Type B pancreatic cell (in vitro differentiated cells): ENCODE results near the gene UBE3B. TPM values are rescaled to one million over a fixed set of nuclear protein-coding genes. Genes with fewer than 3 reads are reported as not detected.

Experiments
- DNase-seq: peaks from one replicate; pipeline ENCODE4 v3.0.0; 2021; ENCODE audit warnings: mixed read lengths; ENCODE audit not compliant: unreplicated experiment; ENCODE audit errors: extremely low spot score
- H3K27ac Mint-ChIP-seq: 2 replicates; pipeline ENCODE4 v1.8.0; 2021; ENCODE audit warnings: mild to moderate bottlenecking, mixed read lengths
- H3K27me3 Mint-ChIP-seq: 2 replicates; pipeline ENCODE4 v1.8.0; 2021; ENCODE audit warnings: mixed read lengths
- H3K36me3 Mint-ChIP-seq: 2 replicates; pipeline ENCODE4 v1.8.0; 2021; ENCODE audit warnings: mixed read lengths
- H3K4me1 Mint-ChIP-seq: one replicate; pipeline ENCODE4 v1.8.0; 2021; ENCODE audit warnings: mixed read lengths; ENCODE audit not compliant: unreplicated experiment
- H3K4me3 Mint-ChIP-seq: 2 replicates; pipeline ENCODE4 v1.8.0; 2021; ENCODE audit warnings: mild to moderate bottlenecking, mixed read lengths
- H3K9me3 Mint-ChIP-seq: 2 replicates; pipeline ENCODE4 v1.8.0; 2021; ENCODE audit warnings: mixed read lengths
- CTCF ChIP-seq: fragments of 200-600 bp; sonication (generic); conservative IDR thresholded peaks from 2 replicates; pipeline ENCODE4 v1.5.0; 2021; ENCODE audit warnings: antibody characterized with exemption, mild to moderate bottlenecking
- total RNA-seq: library from RNA; stranded (reverse); gene quantifications from 2 replicates; pipeline ENCODE4 v1.2.1, GENCODE V29; 2021; ENCODE audit warnings: low replicate concordance

Gene UBE3B
- total RNA-seq, 1 donor from 2014 or later, result 41.3 TPM

DNA sequence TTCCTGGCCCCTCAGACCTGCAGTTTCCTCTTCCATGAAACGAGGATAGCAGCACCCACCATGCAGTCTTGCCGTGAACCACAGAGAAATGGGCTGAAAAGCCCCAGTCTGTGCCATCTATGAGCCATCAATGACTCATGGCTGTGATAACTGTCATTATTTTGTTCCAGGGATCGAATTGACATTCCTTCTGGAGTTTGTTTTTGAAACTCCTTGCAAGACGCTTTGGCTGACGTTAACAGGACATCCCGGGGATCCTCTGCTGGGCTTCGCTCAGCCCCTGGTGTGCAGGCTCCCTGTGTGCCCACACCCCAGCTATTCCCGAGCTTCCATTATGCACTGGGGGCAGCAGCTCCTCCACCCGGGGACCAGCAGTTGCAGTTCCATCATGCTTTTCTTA, 62.1 kb downstream of the UBE3B start:
- no peaks in the 10 kb centered on the region for H3K9me3 Mint-ChIP-seq
- no peak overlapping the region for H3K27ac Mint-ChIP-seq
- no peak for TF ChIP-seq CTCF
- H3K36me3 Mint-ChIP-seq, result peaks cover 8% of the 10 kb centered on the region
- H3K4me3 Mint-ChIP-seq, result no peak overlapping the region
- H3K4me1 Mint-ChIP-seq, result peaks cover 4% of the 10 kb centered on the region
- H3K27me3 Mint-ChIP-seq, result no peaks in the 10 kb centered on the region
- DNase-seq, result no peak

DNA sequence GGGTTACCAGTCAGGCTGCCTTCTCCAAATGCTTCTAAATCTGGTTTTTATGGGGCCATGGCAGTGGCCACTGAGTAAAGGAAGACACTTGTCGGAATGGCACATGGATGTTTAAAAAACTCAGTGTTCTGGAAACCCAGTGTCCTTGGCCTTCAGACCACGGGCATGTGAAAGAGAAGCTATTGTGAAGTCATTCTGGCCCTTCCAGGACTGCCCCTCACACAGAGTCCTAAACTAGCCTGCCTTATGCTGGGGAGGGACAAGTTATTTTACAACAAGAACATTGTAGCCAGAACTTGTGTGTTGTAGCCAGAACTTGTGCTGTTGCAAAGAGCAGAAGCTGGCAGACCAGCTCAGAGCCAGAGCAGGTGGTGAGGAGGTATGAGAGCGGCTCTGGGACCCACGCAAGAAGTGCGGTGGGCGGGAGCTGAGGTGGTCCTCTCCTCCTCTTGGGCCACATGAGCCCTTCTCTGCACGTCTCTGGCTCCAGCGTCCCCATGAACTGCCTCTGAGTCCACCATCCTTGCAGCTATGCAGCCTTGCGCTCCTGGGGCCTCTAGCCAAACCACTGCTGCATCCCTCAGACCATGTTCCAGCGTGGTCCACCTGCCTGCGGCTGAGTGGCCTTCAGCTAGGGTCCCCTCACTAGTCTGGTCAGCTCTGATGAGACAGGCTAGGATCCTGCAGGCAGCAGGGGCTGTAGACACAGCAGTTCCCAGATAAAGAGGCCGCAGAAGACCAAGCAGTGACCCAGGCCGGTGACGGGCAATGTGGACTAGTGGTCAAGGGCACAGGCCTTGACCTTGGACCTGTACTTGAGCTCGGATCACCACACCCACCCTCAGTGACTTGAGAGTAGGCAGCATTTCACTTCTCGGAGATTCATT, 63.3 kb downstream of the UBE3B start:
- Mint-ChIP-seq H3K4me1 (peaks cover 4% of the 10 kb centered on the region), H3K4me3 (no peak overlapping the region), H3K9me3 (no peaks in the 10 kb centered on the region), H3K27ac (no peak overlapping the region), H3K36me3 (peaks cover 4% of the 10 kb centered on the region), H3K27me3 (no peaks in the 10 kb centered on the region)
- no peak for DNase-seq
- no peak for TF ChIP-seq CTCF

DNA sequence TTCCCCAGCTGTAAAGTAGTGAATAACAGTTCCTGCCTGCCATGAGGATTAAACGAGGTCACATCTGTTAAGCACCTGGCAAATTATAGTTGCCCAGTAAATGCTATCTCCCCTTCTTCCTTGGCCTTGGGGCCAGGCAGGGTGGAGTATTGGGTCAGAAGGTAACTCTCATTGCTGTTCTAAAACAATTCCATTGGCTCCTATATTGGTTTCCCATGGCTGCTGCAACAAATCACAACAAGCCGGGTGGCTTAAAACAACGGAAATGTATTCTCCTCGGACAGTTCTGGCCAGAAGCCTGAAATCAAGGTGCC, 63.9 kb downstream of the UBE3B start:
- peaks cover 4% of the 10 kb centered on the region for H3K36me3 Mint-ChIP-seq
- no peak overlapping the region for H3K27ac Mint-ChIP-seq
- no peak for TF ChIP-seq CTCF
- no peak for DNase-seq
- H3K4me1 Mint-ChIP-seq, result peaks cover 4% of the 10 kb centered on the region
- no peak overlapping the region for H3K4me3 Mint-ChIP-seq
- no peaks in the 10 kb centered on the region for H3K27me3 Mint-ChIP-seq
- no peaks in the 10 kb centered on the region for H3K9me3 Mint-ChIP-seq

DNA sequence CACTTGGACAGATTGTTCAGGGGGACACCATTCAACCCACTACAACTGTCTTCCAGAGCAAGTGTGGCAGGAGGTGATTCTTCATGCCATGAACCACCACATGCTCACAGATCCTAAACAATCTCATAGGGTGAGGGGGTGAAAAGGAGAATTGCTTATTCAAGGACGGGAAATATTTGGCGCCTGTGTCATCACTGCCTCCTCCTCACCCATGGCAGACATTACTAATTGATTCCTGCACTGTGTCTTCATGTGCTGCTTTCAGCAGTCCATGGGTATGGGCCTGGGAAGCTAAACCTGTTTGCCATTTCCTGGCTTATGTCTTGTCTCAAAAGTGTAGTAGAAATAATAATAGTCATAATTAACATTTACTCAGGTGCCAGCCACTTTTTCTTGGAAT, 64.6 kb downstream of the UBE3B start:
- no peaks in the 10 kb centered on the region for H3K27me3 Mint-ChIP-seq
- H3K9me3 Mint-ChIP-seq, result no peaks in the 10 kb centered on the region
- peaks cover 4% of the 10 kb centered on the region for H3K4me1 Mint-ChIP-seq
- no peak for TF ChIP-seq CTCF
- H3K4me3 Mint-ChIP-seq, result no peak overlapping the region
- no peak overlapping the region for H3K27ac Mint-ChIP-seq
- DNase-seq, result no peak
- H3K36me3 Mint-ChIP-seq, result no peaks in the 10 kb centered on the region

DNA sequence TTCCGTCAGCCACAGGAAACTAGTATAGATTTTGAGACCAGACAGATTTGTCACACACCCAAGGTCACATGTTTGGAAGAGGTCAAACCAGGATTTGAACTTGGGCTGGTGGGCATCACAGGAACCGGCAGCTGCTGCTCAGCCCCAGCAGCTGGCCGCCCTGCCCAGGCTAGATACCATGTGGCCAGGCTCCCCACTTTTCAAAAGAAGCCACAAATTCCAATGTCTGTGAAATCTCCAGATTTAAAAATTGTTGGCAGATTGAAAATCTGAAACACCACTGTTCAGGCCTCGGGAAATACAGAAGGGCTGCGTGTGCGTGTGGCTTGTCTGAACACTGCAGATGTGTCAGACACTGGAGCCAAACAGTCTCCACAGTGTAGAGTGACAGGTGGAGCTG, 65.4 kb downstream of the UBE3B start:
- DNase-seq, result no peak
- Mint-ChIP-seq H3K36me3 (no peaks in the 10 kb centered on the region), H3K9me3 (no peaks in the 10 kb centered on the region), H3K27me3 (peaks cover 2% of the 10 kb centered on the region), H3K27ac (no peak overlapping the region), H3K4me3 (no peak overlapping the region), H3K4me1 (peaks cover 4% of the 10 kb centered on the region)
- TF ChIP-seq CTCF, result no peak
